Ovary (tissue), 3 donors: Measurements from ENCODE around the gene SFXN5.

Source experiments
- EP300 ChIP-seq: sonication (generic); formaldehyde crosslinking; IDR thresholded peaks from one replicate; pipeline ENCODE4 v1.6.1; 2017; ENCODE audit warnings: antibody characterized with exemption
- POLR2A ChIP-seq: fragments of 450-650 bp; IDR thresholded peaks from one replicate; pipeline ENCODE4 v1.6.1; 2017; ENCODE audit warnings: antibody characterized with exemption, mild to moderate bottlenecking, moderate library complexity
- TF ChIP-seq, protein P1 (sequence below), 3 donors: fragments of 450-650 bp in 2 of 3; fragments of 200-600 bp in 1 of 3; IDR thresholded peaks; one replicate each; pipeline versions ENCODE4 v1.5.1 to v1.8.0; 2016 to 2022; ENCODE audit warnings: antibody characterized with exemption in 3 of 3, mild to moderate bottlenecking in 1 of 3
- donor health status: DM: no; HTN: no; CAD: no.

DNA sequence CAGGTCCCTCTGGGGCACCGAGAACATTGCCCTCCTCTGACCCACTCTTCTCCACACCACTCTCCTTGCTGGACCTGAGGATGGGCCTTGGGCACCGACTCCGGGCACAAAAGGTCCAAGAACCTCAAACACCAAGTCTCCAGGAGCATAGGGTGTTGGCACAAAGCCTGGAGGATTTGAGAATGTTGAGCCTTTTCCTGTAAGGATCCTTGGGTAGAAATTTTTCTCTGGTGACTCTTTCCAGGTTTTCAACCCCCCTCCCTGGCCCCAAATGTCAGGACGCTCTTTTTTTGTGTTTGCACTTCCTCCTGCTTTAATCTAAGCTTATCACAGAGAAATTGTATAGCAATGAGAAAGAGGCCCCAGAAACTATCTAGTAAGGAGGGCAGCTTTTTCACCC lies 175.1 kb downstream of the SFXN5 start:
- TF ChIP-seq, protein P1, sequence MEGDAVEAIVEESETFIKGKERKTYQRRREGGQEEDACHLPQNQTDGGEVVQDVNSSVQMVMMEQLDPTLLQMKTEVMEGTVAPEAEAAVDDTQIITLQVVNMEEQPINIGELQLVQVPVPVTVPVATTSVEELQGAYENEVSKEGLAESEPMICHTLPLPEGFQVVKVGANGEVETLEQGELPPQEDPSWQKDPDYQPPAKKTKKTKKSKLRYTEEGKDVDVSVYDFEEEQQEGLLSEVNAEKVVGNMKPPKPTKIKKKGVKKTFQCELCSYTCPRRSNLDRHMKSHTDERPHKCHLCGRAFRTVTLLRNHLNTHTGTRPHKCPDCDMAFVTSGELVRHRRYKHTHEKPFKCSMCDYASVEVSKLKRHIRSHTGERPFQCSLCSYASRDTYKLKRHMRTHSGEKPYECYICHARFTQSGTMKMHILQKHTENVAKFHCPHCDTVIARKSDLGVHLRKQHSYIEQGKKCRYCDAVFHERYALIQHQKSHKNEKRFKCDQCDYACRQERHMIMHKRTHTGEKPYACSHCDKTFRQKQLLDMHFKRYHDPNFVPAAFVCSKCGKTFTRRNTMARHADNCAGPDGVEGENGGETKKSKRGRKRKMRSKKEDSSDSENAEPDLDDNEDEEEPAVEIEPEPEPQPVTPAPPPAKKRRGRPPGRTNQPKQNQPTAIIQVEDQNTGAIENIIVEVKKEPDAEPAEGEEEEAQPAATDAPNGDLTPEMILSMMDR (IDR thresholded peaks at IDR 0.05) = no peak
- no peak for TF ChIP-seq POLR2A
- TF ChIP-seq EP300 = no peak
